ENCODE measurements around the gene SYT7. TPM values are rescaled to one million over a fixed set of nuclear protein-coding genes. Genes with fewer than 3 reads are reported as not detected.

The SYT7 gene
- total and polyA plus RNA-seq, 2 donors (not counting 1 experiment from before 2014, with no cell fraction given), result not detected

GRCh38 chr11:61533039-61533375 is 47.9 kb downstream of the SYT7 start:
- ChIA-PET POLR2A (no interaction called here), CTCF (interaction anchor here (1.5 kb wide), 1 partner anchor 16 kb away, joined by 4 read pairs; no protein-coding TSS in a partner anchor)
- Mint-ChIP-seq H3K4me3 (no peak overlapping the region), H3K4me1 (no peaks in the 10 kb centered on the region), H3K27me3 (peaks cover 29% of the 10 kb centered on the region), H3K27ac (no peak overlapping the region), H3K9me3 (ENCODE audit: insufficient read depth) (no peaks in the 10 kb centered on the region)
- Histone ChIP-seq H2AFZ (ENCODE audit: insufficient read depth, low read depth, low read length, poor library complexity, severe bottlenecking) (no peak overlapping the region), H3K4me1 (ENCODE audit: control insufficient read depth in 2 of 2, insufficient read depth in 2 of 2, low read length in 2 of 2) (no peaks in the 10 kb centered on the region), H3K27ac (ENCODE audit: low read length in 2 of 2) (no peak overlapping the region), H3K4me2 (replicated peaks; ENCODE audit: low read depth, low read length, poor library complexity, severe bottlenecking) (no peak overlapping the region), H3K36me3 (replicated peaks in 1 of 2; ENCODE audit: control extremely low read depth in 1 of 2, control insufficient read depth in 1 of 2, extremely low read depth in 1 of 2, insufficient read depth in 2 of 2, low read length in 1 of 2) (no peaks in the 10 kb centered on the region), H4K20me1 (ENCODE audit: control insufficient read depth, insufficient read depth, low read length, poor library complexity, severe bottlenecking) (no peaks in the 10 kb centered on the region), H3K9me3 (ENCODE audit: control extremely low read depth in 1 of 3, control insufficient read depth in 2 of 3, insufficient read depth in 1 of 3, low read length in 2 of 3) (peaks cover 0 to 3% (median 0%) of the 10 kb centered on the region in 3 donors), H3K27me3 (replicated peaks in 1 of 4; ENCODE audit: control extremely low read depth in 1 of 4, control insufficient read depth in 3 of 4, insufficient read depth in 4 of 4, low read length in 3 of 4) (peaks cover 0 to 16% (median 0%) of the 10 kb centered on the region in 4 experiments), H3K9ac (ENCODE audit: low read length) (no peak overlapping the region), H3K4me3 (ENCODE audit: control extremely low read depth in 1 of 5, extremely low read depth in 1 of 5, insufficient read depth in 1 of 5, low read depth in 2 of 5, low read length in 4 of 5) (no peak overlapping the region), H3K79me2 (ENCODE audit: control insufficient read depth, insufficient read depth, low read length) (no peaks in the 10 kb centered on the region)
- ATAC-seq (ENCODE audit: low read depth) (no peak), DNase-seq (no peak)
- WGBS (ENCODE audit: insufficient coverage), result 86% methylated on average over 13 of the region's 16 CpGs
- intact Hi-C loops (cut with micrococcal nuclease), result no loop called here
- no peak for TF ChIP-seq EZH2 (IDR thresholded peaks at IDR 0.05; ENCODE audit: borderline replicate concordance, insufficient read depth, low read depth, low read length, poor library complexity, severe bottlenecking)
- TF ChIP-seq, protein P1, sequence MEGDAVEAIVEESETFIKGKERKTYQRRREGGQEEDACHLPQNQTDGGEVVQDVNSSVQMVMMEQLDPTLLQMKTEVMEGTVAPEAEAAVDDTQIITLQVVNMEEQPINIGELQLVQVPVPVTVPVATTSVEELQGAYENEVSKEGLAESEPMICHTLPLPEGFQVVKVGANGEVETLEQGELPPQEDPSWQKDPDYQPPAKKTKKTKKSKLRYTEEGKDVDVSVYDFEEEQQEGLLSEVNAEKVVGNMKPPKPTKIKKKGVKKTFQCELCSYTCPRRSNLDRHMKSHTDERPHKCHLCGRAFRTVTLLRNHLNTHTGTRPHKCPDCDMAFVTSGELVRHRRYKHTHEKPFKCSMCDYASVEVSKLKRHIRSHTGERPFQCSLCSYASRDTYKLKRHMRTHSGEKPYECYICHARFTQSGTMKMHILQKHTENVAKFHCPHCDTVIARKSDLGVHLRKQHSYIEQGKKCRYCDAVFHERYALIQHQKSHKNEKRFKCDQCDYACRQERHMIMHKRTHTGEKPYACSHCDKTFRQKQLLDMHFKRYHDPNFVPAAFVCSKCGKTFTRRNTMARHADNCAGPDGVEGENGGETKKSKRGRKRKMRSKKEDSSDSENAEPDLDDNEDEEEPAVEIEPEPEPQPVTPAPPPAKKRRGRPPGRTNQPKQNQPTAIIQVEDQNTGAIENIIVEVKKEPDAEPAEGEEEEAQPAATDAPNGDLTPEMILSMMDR (IDR thresholded peaks at IDR 0.05), result no peak

DNA sequence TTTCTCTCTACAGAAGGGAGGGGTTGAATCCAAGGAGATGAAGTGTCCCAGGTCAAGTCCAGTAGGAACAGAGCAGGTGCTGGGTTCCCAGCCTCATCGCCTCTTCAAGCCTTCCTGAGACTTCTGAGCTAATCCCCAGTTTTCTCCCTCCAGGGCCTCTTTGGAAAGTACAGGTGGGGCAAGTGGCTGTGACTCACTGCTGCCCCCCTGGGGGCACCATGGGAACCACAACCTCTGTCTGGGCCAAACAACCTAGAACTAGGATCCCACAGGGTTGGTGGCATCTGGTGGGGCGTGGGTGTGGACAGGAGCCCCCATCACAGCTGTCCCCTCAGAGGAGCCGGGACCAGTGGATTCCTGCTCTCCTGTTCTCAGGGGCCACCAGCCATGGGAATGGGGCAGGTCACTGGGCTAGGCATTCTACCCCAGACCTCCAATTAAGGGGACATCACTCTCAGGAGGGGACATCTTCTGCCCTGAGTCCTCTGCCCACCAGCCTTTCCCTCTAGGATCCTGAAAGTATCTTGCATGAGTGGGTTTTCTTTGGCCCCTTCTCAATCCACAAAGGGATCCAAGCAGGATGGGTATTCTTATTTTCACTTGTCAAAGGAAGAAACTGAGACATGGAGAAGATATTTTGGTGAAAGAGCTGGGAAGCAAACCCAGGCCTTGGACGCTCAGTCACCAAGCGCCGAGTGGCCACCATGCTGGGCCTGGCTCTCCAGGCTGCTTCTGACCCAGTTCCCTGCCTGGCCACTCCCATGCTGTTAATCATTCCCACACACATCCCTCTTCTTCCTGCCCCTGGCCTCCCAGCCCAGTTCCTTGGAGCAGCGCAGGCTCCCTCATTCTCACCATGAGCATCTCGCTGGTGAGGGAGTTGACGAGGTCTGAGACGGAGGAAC is 48.5 kb downstream of the SYT7 start:
- WGBS (ENCODE audit: insufficient coverage), result 78% methylated on average over 7 of the region's 10 CpGs
- Histone ChIP-seq H3K27ac (ENCODE audit: low read length in 2 of 2) (no peak overlapping the region), H4K20me1 (ENCODE audit: control insufficient read depth, insufficient read depth, low read length, poor library complexity, severe bottlenecking) (no peaks in the 10 kb centered on the region), H3K9me3 (ENCODE audit: control extremely low read depth in 1 of 3, control insufficient read depth in 2 of 3, insufficient read depth in 1 of 3, low read length in 2 of 3) (peaks cover 0 to 3% (median 0%) of the 10 kb centered on the region in 3 donors), H3K79me2 (ENCODE audit: control insufficient read depth, insufficient read depth, low read length) (no peaks in the 10 kb centered on the region), H3K9ac (ENCODE audit: low read length) (no peak overlapping the region), H3K4me3 (ENCODE audit: control extremely low read depth in 1 of 5, extremely low read depth in 1 of 5, insufficient read depth in 1 of 5, low read depth in 2 of 5, low read length in 4 of 5) (no peak overlapping the region), H3K36me3 (replicated peaks in 1 of 2; ENCODE audit: control extremely low read depth in 1 of 2, control insufficient read depth in 1 of 2, extremely low read depth in 1 of 2, insufficient read depth in 2 of 2, low read length in 1 of 2) (no peaks in the 10 kb centered on the region), H3K4me1 (ENCODE audit: control insufficient read depth in 2 of 2, insufficient read depth in 2 of 2, low read length in 2 of 2) (no peaks in the 10 kb centered on the region), H3K4me2 (replicated peaks; ENCODE audit: low read depth, low read length, poor library complexity, severe bottlenecking) (no peak overlapping the region), H2AFZ (ENCODE audit: insufficient read depth, low read depth, low read length, poor library complexity, severe bottlenecking) (no peak overlapping the region), H3K27me3 (replicated peaks in 1 of 4; ENCODE audit: control extremely low read depth in 1 of 4, control insufficient read depth in 3 of 4, insufficient read depth in 4 of 4, low read length in 3 of 4) (peaks cover 0 to 16% (median 0%) of the 10 kb centered on the region in 4 experiments)
- TF ChIP-seq, protein P1 (IDR thresholded peaks at IDR 0.05), result peak; percentile 79
- TF ChIP-seq EZH2 (IDR thresholded peaks at IDR 0.05; ENCODE audit: borderline replicate concordance, insufficient read depth, low read depth, low read length, poor library complexity, severe bottlenecking), result no peak
- intact Hi-C loops (cut with micrococcal nuclease), result no loop called here
- Mint-ChIP-seq H3K27me3 (peaks cover 33% of the 10 kb centered on the region), H3K4me1 (no peaks in the 10 kb centered on the region), H3K27ac (no peak overlapping the region), H3K4me3 (no peak overlapping the region), H3K9me3 (ENCODE audit: insufficient read depth) (no peaks in the 10 kb centered on the region)
- ATAC-seq (ENCODE audit: low read depth), result no peak
- DNase-seq, result peak; percentile 51
- CTCF ChIA-PET, result interaction anchor here (0.6 to 2.5 kb wide), 4 partner anchors 13 to 31 kb away, joined by 3 to 11 read pairs (median 4); no protein-coding TSS in a partner anchor
- POLR2A ChIA-PET, result no interaction called here
